ENCODE data around the gene KIAA1958.

The KIAA1958 gene

DNA sequence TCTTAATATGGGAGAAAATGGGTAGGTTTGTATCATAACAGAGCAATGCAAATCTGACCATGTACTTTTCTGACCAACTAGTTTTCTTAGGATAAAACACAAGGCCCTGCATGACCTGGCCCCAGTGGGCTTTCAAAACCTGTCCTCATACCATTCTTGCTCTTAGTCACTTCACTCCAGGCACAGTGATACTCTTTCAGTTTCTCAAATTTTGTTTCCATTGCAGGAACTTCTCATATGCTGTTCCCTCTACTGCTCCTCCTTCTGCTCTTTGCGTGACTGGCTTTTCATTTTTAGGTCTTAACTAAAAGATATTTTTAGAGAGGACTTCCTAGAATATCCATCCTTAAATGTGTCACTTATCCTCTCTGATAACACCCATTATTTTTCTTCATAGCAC is 118.9 kb downstream of the KIAA1958 start:
- no peak for DNase-seq (ENCODE audit: low read depth)

- DNase-seq (ENCODE audit: low read depth): no peak
Observed at GRCh38 chr9:112605963-112606699, 119.5 kb downstream of the KIAA1958 start.

DNA sequence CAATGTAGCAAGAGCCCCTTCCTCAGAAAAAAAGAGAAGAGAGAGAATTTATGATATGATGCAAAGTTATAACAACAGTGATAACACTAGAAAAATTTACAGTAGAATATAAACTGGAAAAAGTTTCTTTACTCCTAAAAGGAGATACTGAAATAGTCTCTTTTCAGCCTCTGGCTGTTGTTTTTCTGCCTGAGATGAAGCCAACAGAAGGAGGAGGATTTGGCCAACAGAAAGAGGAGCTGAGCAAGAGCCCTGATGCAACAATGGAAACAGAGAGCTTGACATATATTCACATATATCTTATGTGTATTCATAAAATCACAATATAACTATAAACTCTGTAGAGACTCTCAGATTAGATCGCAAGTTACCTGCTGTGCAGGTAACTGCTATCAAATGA is 122.2 kb downstream of the KIAA1958 start:
- DNase-seq (ENCODE audit: low read depth): no peak

GRCh38 chr9:112615584-112616266 is 129.1 kb downstream of the KIAA1958 start:
- DNase-seq (ENCODE audit: low read depth): no peak

- no peak for DNase-seq (ENCODE audit: low read depth)
Observed at GRCh38 chr9:112617371-112617770, 130.7 kb downstream of the KIAA1958 start.

DNA sequence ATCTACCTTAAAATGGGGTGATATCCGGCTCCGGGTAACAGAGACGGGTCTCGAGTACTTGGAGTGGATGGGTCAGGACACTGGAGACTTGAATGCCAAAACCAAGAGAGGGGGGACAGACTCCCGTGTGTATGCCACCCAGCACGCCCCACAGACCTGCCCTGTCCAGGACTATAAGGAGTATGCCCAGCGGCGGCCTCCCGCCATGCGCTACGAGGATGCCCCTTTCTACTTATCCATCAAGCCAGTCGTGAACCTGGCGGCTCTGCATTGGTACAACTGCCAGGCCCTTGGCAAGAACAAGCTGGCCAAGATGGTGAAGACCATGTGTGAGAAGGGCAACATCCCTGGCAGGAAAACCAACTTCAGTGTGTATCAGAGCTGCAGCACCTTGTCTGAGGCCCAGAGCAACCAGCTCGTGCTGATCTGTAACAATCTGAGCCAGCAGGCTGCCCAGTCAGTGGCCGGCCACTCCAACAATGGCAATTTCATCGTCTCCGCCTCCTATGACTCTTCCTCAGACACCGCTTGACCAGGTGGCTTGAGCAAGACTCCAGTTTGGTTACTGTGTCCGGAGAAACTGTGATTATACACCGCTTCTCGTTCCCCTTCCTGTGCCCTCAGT is 131.9 kb downstream of the KIAA1958 start:
- DNase-seq (ENCODE audit: low read depth): no peak

DNA sequence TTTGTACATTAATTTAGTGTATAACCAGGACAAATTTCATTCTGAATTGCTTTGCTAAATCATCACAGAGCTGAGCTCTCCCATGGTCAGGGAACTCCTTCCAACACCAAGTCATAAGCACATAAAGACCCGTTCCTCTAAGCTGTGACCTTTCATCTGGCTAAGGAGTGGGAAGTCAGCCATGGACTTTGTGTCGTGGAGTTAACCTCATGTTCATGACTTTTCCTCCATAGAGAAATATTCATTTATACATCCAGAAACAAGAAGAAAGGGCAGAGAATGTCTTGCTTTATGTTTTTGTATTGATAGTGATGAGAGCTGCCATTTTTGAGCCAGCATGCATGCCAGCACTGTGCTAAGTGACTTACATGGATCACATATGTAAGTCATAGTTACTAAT is 133.8 kb downstream of the KIAA1958 start:
- DNase-seq (ENCODE audit: low read depth): no peak

- DNase-seq (ENCODE audit: low read depth): no peak
Observed at GRCh38 chr9:112621018-112621655, 134.5 kb downstream of the KIAA1958 start.

GRCh38 chr9:112623198-112623597 is 136.6 kb downstream of the KIAA1958 start:
- DNase-seq (ENCODE audit: low read depth): no peak

- no peak for DNase-seq (ENCODE audit: low read depth)
Observed at GRCh38 chr9:112624711-112625707, 138.4 kb downstream of the KIAA1958 start.

GRCh38 chr9:112629671-112630485 is 143.3 kb downstream of the KIAA1958 start:
- no peak for DNase-seq (ENCODE audit: low read depth)

DNA sequence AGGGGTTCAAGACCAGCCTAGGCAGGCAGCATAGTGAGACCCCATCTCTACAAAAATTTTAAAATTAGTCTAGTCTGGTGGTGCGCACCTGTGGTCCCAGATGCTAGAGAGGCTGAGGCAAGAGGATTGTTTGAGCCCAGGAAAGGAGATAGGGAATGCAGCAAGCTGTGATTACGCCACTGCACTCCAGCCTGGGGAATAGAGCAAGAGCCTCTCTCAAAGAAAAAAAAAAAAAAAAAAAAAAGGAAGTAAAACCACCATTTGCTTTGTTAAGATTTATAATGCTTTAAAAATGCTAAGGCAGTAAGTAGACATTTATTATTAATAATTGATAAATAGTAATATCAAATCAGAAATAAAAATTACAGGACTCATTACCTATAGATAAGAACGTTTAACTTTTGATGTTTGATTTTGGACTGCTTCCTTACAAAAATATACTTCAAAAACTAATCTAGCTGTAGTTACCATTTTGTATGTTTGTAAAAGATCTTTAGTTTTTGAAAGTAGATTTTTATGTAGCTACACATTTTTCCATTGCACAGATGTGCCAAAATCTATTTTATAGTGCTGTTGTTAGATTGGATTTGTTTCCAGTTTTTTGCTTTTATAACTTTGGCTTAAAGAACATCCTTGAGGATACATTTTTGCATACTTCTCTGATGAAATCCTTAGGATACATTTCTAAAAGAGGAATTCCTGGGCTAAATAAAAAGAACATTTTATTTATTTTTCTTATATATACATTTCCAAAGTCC is 144.9 kb downstream of the KIAA1958 start:
- DNase-seq (ENCODE audit: low read depth): no peak

DNA sequence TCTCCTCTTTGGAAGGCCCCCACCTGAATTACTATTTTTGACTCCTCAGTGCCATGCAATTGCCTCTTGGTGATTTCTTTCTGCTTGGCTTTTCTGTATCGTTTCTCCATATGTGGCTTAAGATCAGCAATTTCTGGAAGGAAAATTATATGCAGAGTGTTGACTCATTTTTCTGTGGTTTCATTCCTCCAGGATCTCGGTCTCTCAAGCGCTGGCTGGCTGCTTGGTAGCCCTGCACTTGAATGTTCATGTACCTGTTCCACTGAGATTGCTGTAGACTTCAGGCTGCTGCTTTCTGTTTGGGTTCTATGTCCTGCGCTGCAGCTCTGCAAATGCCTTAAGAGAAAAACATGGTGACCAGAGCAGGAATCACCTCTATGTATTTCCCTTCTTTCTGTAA is 153.7 kb downstream of the KIAA1958 start:
- DNase-seq (ENCODE audit: low read depth): no peak

DNA sequence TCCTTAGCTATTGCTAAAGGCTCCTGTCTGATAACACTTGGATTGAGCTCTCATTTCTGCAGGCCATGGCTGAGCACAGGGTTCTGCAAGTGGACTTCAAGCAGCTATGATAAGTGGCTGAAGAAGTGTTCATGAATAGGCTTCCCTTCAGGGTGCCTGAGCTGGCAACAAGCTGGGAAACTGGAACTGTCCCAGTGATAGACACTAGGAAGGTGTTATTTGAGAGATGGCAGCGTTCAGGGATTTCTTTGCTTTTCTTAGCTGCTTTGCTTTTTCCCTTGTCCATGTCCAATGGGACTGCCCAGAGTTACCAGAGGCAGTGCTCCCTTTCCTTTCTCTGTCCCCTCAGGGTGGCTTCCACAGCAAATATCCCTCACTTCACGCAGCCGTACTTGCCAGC is 155.5 kb downstream of the KIAA1958 start:
- DNase-seq (ENCODE audit: low read depth): no peak

GRCh38 chr9:112647596-112647995 is 161.0 kb downstream of the KIAA1958 start:
- no peak for DNase-seq (ENCODE audit: low read depth)

DNA sequence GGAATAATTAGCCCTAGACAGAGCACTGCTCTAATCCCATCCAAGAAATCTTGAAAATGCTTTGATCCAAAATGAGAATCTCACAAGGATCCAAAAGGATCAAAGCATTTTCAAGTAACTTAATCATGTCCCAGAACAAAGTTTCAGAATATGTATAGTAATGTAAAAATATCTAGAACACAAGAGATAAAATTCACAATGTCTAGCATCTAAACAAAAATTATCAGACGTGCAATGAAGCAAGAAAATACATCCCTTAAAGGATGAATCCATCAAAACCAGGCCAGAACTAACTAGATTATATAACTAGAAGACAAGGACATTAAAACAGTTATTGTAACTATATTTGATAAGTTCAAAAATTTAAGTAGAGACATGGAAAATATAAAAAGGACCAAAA is 162.0 kb downstream of the KIAA1958 start:
- no peak for DNase-seq (ENCODE audit: low read depth)

- no peak for DNase-seq (ENCODE audit: low read depth)
Observed at GRCh38 chr9:112654282-112654681, 167.7 kb downstream of the KIAA1958 start.

DNA sequence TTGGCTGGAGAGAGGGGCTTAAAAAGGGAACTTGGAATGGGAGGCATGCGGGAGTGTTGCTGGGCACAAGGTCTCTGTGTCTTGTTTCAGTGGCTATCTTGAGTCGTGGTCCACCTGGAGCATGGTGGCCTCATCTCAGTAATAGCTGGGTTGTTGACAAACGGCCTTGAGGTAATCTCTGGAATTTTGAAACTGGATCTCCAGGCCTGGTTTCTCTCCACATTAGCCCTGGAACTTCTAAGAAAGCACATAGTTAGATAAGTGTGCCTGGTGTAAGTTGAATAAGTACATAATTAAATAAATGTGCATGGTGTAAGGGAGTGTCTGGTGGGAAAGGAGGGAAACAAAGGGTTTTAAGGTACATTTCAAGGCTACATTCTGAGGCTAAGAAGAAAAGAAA is 169.0 kb downstream of the KIAA1958 start:
- no peak for DNase-seq (ENCODE audit: low read depth)

GRCh38 chr9:112659906-112660305 is 173.3 kb downstream of the KIAA1958 start:
- DNase-seq (ENCODE audit: low read depth): no peak

DNA sequence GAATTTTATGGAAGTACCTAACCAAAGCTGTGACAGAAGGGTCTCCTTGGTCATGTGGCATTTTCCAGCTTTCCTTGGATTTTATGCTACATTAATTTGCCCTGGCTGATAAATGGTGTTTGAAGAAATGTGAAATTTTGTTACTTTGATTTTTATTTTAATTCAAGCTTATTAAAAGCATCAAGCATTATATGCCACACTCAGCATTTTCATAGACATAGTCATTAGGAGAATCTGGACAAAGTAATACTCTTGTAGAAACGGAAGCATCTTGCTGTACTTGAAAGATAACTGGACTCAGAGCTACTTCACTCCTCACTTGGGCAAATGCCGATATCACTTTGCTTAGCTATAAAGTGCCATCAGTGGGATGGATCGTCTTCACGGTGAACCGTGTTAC is 177.1 kb downstream of the KIAA1958 start:
- DNase-seq (ENCODE audit: low read depth): no peak
